Fibroblast of lung (primary cell): ENCODE results near the gene TCF12. TPM values are rescaled to one million over a fixed set of nuclear protein-coding genes. Genes with fewer than 3 reads are reported as not detected.
A peak's percentile ranks its signal among the peaks of the same experiment; 100 is the strongest.

Source experiments
- DNase-seq, 2 donors: peaks; one replicate each; pipeline versions ENCODE4 v3.0.0 to v3.0.0-alpha.2; 2010; ENCODE audit warnings: low read depth in 2 of 2
- H2AFZ ChIP-seq: 2 replicates; pipeline ENCODE4 v1.5.1; 2012; ENCODE audit warnings: low read length, control low read depth, inconsistent platforms
- H3K27ac ChIP-seq: 2 replicates; pipeline ENCODE4 v1.5.1; 2011; ENCODE audit warnings: low read length, control low read depth; ENCODE audit not compliant: insufficient read depth
- H3K27me3 ChIP-seq: 2 replicates; pipeline ENCODE4 v1.5.1; 2011; ENCODE audit warnings: mild to moderate bottlenecking, low read length; ENCODE audit not compliant: control insufficient read depth, insufficient read depth
- H3K36me3 ChIP-seq: 2 replicates; pipeline ENCODE4 v1.5.1; 2011; ENCODE audit warnings: low read length; ENCODE audit not compliant: control insufficient read depth, insufficient read depth
- H3K4me1 ChIP-seq: 2 replicates; pipeline ENCODE4 v1.5.1; 2011; ENCODE audit warnings: low read length; ENCODE audit not compliant: control insufficient read depth, insufficient read depth; ENCODE audit errors: extremely low read depth
- H3K4me2 ChIP-seq: 2 replicates; pipeline ENCODE4 v1.5.1; 2011; ENCODE audit warnings: low read length, control low read depth; ENCODE audit not compliant: insufficient read depth; ENCODE audit errors: extremely low read depth
- H3K4me3 ChIP-seq, 4 experiments: fragments of 200-600 bp in 1 of 4; sonication (generic) in 1 of 4; replicated peaks in 1 of 4; 2 replicates each; pipeline ENCODE4 v1.5.1; 2011 to 2016; ENCODE audit warnings: low read length in 4 of 4, low read depth in 3 of 4, mild to moderate bottlenecking in 3 of 4, control low read depth in 2 of 4, inconsistent platforms in 1 of 4, mixed read lengths in 1 of 4; ENCODE audit not compliant: insufficient read depth in 1 of 4; ENCODE audit errors: control extremely low read depth in 1 of 4
- H3K79me2 ChIP-seq: 2 replicates; pipeline ENCODE4 v1.5.1; 2012; ENCODE audit warnings: mild to moderate bottlenecking, low read length, inconsistent platforms; ENCODE audit not compliant: control insufficient read depth, insufficient read depth
- H3K9ac ChIP-seq: 2 replicates; pipeline ENCODE4 v1.5.1; 2011; ENCODE audit warnings: mild to moderate bottlenecking, low read length, control low read depth; ENCODE audit not compliant: insufficient read depth
- H3K9me3 ChIP-seq: 2 replicates; pipeline ENCODE4 v1.5.1; 2012; ENCODE audit warnings: low read depth, low read length; ENCODE audit not compliant: control insufficient read depth, insufficient read depth
- H4K20me1 ChIP-seq: 2 replicates; pipeline ENCODE4 v1.5.1; 2011; ENCODE audit warnings: low read length; ENCODE audit not compliant: control insufficient read depth, insufficient read depth; ENCODE audit errors: extremely low read depth
- CTCF ChIP-seq, 2 donors: IDR thresholded peaks in 1 of 2; conservative IDR thresholded peaks in 1 of 2; 1 replicate in 1 of 2; 2 replicates in 1 of 2; pipeline ENCODE4 v1.5.1; 2011 to 2012; ENCODE audit warnings: low read length in 2 of 2, control low read depth in 1 of 2, inconsistent platforms in 1 of 2, low read depth in 1 of 2, mild to moderate bottlenecking in 1 of 2
- EZH2 ChIP-seq: IDR thresholded peaks from 2 replicates; pipeline ENCODE4 v1.5.1; 2012; ENCODE audit warnings: low read length, control low read depth, mild to moderate bottlenecking; ENCODE audit errors: missing control alignments
- polyA plus RNA-seq, 2 donors: library from polyadenylated mRNA; depleted of rRNA in 1 of 2; stranded (reverse) in 1 of 2; unstranded in 1 of 2; fragments of >200 nt; gene quantifications; 2 replicates each; pipeline ENCODE4 v1.2.1, GENCODE V29; 2011 to 2012; ENCODE audit warnings: missing spikeins in 1 of 2
- total RNA-seq: library from RNA; depleted of rRNA; stranded (reverse); fragments of >200 nt; gene quantifications from 2 replicates; pipeline ENCODE4 v1.2.1, GENCODE V29; 2014

TCF12 gene
- total and polyA plus RNA-seq, 2 donors (not counting 1 experiment from before 2014, with no cell fraction given) = 105 to 232 TPM

DNA sequence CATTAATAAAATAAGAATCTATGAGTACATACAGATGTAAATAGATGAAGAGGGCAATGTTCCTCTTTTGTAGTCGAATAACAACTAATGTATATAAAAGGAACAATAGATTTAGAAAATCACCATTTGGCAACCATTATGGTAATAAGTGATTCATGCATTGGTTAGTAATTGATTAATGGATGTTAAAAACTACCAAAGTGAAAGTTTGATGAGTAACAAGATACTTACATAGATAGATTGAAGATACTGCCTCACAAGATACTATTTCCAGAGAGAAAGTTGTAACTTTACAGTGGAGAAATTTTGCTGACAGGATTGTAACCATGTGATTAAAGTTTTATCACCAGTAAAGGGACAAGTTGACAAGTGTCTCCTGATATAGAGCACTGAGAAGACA lies 55.0 kb downstream of the TCF12 start:
- no peak overlapping the region for H3K9ac ChIP-seq
- H3K4me3 ChIP-seq = no peak overlapping the region
- no peaks in the 10 kb centered on the region for H3K36me3 ChIP-seq
- H3K9me3 ChIP-seq = no peaks in the 10 kb centered on the region
- H2AFZ ChIP-seq = no peak overlapping the region
- DNase-seq = no peak
- H3K27me3 ChIP-seq = no peaks in the 10 kb centered on the region
- no peak overlapping the region for H3K27ac ChIP-seq
- H3K4me1 ChIP-seq = no peaks in the 10 kb centered on the region
- no peak for TF ChIP-seq EZH2
- TF ChIP-seq CTCF (conservative IDR thresholded peaks at IDR 0.05 in 1 of 2, IDR thresholded peaks at IDR 0.05 in 1 of 2; ENCODE audit: low read depth in 1 of 2, low read length in 2 of 2) = no peak
- peaks cover 47% of the 10 kb centered on the region for H3K79me2 ChIP-seq
- peaks cover 1% of the 10 kb centered on the region for H4K20me1 ChIP-seq
- H3K4me2 ChIP-seq = no peak overlapping the region

DNA sequence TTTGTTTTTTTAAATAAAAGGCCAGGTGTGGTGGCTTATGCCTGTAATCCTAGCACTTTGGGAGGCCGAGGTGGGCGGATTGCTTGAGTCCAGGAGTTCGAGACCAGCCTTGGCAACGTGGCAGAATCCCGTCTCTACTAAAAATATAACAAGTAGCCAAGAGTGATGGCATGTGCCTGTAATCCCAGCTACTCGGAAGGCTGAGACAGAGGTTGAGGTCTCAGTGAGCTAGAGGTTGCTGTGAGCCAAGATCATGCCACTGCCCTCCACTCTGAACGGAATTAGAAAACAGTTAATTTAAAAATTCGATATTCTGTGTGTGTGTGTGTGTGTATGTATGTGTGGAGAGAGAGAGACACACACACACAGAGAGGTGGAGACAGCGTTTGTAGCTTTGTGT lies 58.8 kb downstream of the TCF12 start:
- Histone ChIP-seq H2AFZ (no peak overlapping the region), H3K79me2 (peaks cover 62% of the 10 kb centered on the region), H3K4me1 (no peaks in the 10 kb centered on the region), H3K27ac (no peak overlapping the region), H3K4me2 (no peak overlapping the region), H3K36me3 (no peaks in the 10 kb centered on the region), H4K20me1 (peaks cover 1% of the 10 kb centered on the region), H3K9me3 (no peaks in the 10 kb centered on the region), H3K9ac (no peak overlapping the region), H3K27me3 (no peaks in the 10 kb centered on the region), H3K4me3 (no peak overlapping the region)
- DNase-seq = no peak
- no peak for TF ChIP-seq CTCF (conservative IDR thresholded peaks at IDR 0.05 in 1 of 2, IDR thresholded peaks at IDR 0.05 in 1 of 2; ENCODE audit: low read depth in 1 of 2, low read length in 2 of 2)
- no peak for TF ChIP-seq EZH2

DNA sequence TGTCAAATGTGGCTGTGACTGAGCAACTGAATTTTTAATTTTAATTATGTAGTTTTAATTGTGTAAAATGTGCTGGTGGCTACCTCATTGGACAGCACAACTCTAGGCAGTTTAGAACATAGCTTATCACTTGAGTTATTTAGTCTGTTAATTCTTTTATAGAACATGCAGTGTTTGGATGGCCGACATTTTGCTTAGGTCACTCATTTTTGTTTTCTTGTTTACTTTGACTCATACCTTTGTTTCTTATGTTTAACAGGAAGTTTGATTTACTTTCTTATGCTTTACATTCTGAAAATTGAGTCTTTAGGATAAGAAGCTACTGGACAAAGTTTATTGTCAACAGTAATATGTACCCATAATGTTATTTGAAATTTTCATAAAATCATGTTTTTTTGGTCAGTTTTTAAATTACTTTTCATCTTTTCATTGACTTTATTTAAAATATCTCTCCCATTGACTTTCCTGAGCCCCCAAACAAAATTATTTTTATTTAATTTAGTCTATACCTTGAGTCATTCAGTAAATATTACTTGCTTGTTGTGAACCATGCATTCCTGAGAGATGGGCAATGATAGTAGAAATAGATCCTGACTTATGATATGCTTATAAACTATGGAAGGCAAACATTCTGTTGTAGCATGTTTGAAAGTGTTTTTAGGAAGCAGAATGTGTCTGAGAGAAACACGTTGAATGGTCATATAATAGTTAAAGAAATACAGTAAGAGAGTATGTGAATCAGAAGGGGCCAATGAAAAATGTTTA lies 60.6 kb downstream of the TCF12 start:
- no peak overlapping the region for H3K9ac ChIP-seq
- no peak overlapping the region for H2AFZ ChIP-seq
- TF ChIP-seq CTCF (conservative IDR thresholded peaks at IDR 0.05 in 1 of 2, IDR thresholded peaks at IDR 0.05 in 1 of 2; ENCODE audit: low read depth in 1 of 2, low read length in 2 of 2) (no peak), EZH2 (no peak)
- no peaks in the 10 kb centered on the region for H3K27me3 ChIP-seq
- H4K20me1 ChIP-seq = peaks cover under 1% of the 10 kb centered on the region
- peak overlapping the region; percentile 8 for H3K4me2 ChIP-seq
- no peak overlapping the region for H3K4me3 ChIP-seq
- H3K4me1 ChIP-seq = no peaks in the 10 kb centered on the region
- H3K9me3 ChIP-seq = no peaks in the 10 kb centered on the region
- DNase-seq = peak; percentile 32 to 64
- peaks cover 64% of the 10 kb centered on the region for H3K79me2 ChIP-seq
- H3K27ac ChIP-seq = no peak overlapping the region
- no peaks in the 10 kb centered on the region for H3K36me3 ChIP-seq
